ENCODE results near the gene DLAT.
A peak's percentile ranks its signal among the peaks of the same experiment; 100 is the strongest.
"Not testable (repeated sequence)": the region's sequence is repeated elsewhere in the genome, so short reads cannot be mapped to it uniquely, and the experiment has no call there.

Gene DLAT

DNA sequence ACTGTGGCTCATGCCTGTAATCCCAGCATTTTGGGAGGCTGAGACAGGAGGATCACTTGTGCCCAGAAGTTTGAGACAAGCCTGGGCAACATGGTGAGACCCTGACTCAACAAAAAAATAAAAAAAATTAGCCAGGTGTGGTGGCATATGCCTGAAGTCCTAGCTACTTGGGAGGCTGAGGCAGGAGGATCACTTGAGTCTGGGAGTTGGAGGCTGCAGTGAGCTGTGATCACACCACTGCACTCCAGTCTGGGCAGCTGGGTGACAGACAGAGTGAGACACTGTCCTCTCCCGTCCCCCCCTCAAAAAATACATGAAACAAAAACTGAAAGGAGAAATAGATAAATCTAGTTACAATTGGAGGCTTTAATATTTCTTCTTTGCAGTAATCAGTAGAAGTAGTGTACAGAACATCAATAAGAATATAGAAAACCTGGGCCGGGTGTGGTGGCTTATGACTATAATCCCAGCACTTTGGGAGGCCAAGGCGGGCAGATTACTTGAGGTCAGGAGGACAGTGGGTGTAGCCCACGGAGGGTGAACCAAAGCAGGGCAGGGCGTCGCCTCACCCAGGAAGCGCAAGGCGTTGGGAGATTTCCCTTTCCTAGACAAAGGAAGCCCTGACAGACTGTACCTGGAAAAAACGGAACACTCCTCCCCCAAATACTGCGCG is 19.6 kb upstream of the DLAT start:
- no peak for DNase-seq (ENCODE audit: low read depth)

DNA sequence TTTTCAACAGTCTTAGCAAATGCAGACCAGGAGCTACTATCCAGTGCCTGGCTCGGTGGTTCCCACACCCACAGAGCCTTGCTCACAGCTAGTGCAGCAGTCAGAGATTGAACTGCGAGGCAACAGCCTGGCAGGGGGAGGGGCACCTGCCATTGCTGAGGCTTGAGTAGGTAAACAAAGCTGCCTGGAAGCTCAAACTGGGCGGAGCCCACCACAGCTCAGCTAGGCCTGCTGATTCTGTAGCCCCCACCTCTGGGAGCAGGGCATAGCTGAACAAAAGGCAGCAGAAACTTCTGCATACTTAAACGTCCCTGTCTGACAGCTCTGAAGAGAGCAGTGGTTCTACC is 19.1 kb upstream of the DLAT start:
- DNase-seq (ENCODE audit: low read depth) = not testable (repeated sequence)

DNA sequence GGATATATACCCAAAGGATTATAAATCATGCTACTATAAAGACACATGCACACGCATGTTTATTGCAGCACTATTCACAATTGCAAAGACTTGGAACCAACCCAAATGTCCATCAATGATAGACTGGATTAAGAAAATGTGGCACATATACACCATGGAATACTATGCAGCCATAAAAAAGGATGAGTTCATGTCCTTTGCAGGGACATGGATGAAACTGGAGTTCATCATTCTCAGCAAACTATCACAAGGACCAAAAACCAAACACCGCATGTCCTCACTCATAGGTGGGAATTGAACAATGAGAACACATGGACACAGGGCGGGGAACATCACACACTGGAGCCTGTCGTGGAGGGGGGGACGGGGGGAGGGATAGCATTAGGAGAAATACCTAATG is 13.8 kb upstream of the DLAT start:
- not testable (repeated sequence) for DNase-seq (ENCODE audit: low read depth)

DNA sequence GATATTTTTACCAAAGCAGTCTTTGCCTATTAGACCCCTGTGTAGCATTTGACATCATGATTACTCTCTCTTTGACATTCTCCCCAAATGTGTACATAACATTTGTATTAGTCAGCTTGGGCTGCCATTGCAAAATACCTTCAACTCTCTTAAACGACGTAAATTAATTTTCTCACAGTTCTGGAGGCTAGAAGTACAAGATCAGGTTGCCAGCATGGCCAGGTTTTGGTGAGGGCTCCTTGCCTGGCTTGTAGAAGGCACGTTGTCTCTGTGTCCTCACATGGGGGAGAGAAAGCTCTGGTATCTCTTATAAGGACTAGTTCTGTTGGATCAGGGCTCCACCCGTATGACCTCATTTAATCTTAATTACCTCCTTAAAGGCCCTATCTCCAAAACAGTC is 12.3 kb upstream of the DLAT start:
- DNase-seq (ENCODE audit: low read depth) = no peak

DNA sequence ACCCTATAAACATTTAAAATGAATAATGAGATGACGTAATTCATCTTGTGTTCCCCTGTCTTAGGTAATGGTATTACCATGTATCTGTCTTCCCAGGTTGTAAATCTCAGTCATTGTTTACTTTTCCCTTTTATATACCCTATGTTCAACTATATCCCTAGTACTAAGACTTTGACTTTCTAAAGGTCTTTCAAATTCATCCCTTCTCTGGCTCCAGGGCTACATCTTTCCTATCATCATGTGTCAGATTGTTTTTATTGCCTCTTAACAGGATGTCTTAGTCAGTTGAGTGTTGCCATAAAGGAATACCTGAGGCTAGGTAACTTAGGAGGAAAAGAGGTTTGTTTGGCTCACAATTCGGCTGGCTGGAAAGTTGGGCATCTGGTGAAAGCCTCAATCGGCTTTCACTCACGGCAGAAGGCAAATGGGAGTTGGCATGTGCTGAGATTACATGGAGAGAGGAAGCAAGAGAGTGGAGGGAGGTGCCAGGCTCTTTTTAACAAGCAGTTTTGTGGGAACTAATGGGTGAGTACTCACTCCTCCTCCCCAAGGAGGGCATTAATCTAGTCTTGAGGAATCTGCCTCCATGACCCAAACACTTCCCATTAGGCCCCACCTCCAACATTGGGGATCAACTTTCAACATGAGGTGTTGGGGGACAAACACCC is 11.6 kb upstream of the DLAT start:
- no peak for DNase-seq (ENCODE audit: low read depth)

DNA sequence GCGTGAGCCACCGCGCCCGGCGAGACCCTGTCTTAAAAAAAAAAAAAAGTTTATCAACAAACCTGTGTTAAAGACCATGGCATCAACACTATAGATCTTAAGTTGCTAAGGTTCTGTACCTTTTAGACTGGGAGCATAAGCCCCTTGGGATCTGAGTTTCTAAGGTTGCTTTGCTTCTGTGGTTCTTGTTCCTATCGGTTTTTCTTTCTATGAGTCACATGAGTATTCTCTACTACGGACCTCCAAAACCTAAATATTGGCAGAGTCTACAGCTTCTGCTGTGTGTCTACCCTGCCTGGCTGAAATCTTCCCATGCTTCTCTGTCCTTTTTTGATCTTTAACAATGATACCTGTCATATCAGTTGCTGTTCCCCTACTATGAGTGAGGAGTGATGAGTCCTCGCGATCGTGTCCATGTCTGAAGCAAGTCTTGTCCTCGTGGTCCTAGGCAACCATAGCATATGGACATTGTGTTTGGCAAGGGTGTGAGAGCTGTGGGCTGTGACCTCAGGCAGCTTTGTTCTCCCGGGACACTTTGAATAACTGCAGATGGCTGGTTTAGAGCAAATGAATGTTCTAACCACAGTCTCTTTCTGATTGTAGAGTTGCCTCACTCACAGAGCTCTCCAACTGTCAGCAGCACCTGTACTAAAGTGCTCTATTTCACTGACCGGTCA is 9.0 kb upstream of the DLAT start:
- peak; percentile 51 for DNase-seq (ENCODE audit: low read depth)

DNA sequence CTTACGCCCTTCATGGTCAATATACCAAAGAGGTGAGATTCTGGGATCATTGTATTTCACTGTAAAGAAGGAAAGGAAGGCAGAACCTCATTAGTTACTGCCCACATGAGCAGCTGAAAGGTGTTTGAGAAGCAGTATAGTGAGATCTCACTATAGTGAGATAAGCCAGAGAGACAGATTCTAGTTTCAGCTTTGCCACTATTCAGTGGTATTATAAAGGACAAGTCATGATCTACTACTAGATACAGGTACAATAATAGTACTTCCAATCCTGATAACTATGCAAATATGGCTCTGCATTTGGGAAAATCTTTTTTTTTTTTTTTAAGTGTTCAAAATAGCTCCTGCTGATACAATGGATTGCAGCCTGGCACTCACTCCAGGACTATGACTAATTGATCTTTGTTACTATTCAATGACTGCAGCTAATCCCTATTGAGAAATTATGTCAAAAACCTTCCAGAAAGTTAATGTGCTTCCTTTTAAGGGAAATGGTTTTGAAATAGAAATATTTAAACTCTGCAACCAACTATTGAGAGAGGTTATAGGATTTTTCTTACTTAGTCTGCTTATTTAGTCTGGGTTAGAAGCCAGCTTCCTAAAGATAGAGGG is 8.3 kb upstream of the DLAT start:
- DNase-seq (ENCODE audit: low read depth) = peak; percentile 81

DNA sequence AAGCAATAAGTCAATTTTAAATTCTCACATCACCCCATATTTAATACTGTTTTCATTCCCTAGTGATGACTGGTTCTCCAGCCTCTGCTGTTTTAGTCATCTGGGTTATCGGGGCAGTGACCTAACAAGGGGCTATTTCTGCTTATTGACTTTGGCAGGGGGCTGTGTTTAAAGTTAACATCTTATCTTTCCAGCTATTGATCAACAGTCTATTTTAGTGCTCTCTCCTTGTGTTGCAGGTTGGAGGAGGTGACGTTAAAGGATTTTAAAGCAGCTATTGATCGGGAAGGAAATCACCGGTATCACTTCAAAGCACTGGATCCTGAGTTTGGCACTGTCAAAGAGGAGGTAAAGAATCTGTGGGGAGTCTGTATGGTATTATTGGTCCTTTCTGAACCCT is 7.7 kb upstream of the DLAT start:
- no peak for DNase-seq (ENCODE audit: low read depth)

DNA sequence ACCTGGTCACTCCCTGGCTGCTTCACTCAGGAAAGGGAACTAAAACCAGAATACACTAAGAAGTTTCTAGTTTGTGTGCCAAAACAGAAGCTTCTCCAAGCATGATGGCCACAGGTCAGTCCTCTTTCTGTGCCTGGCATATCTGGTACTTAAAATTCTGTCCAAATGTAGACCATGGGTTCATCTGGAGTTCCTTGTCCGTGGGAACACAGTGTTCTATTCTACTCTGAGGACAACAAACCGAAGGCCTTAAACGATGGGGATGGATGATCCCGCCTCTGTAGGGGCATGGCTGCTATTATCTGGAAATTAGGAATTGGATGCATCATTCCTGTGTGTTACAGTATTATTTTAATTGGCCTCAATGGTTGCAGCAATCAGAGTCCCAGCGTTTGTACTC is 6.1 kb upstream of the DLAT start:
- no peak for DNase-seq (ENCODE audit: low read depth)

DNA sequence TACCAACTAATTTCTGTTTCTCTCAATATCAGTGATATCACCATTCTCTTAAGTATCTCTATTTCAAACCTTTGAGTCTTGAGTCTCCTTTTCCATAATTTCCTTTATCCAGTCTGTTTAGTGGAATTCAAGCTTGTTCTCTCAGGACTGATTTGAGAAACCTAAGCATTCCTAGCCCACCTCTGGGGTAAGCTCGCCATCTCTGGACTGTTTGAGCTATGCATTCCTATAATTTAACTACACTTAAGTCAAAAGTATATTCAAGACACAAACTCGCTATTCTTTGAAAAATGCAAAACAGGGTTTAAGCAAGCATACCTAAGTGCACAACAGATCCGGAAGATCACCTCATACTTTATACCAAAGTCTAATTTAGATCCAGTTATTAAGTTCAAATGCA is 2.1 kb upstream of the DLAT start:
- DNase-seq (ENCODE audit: low read depth) = no peak

DNA sequence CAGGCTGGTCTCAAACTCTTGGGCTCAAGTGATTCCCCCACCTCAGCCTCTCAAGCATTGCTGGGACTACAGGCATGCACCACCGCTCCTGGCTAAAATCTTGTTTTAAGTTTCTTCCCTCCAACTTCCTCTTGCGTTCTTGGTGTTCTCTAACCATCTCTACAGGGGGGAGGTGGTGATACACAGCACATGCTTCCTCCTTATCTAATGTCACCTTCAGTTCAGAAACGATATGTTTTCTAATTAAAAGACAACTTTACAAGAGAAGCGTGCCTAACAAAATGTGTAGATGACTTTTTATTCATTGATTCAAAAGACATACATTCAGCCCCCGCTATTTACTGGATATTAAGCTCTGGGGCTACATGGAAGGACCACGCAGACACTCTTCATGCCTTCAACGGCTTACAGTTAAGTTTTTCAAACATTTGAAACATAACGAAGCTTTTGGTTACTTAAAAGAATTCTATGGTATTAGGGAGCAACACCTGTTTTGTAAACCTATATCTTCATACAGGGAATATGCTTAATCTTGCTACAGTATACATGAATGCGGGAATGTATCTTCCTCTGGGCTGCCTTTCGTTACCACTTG is 933 bp upstream of the DLAT start:
- DNase-seq (ENCODE audit: low read depth) = no peak

DNA sequence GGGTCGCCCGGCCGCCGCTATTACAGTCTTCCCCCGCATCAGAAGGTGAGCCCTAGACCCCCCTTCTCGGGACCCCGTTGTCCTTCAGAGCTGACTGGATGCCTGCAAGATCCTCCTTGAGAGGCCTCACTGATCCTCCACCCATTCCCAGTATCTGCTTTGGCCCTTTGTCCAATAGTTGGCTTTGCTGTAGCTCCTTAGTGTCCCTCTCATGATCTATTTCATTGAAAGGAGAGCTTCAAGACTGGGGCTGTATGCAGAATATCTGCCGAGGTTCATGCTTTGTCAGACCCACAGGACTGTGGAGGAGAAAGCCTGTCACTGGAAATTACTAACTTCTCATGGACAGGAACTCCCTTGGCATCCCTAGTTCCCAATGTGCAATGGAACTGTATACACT is 499 bp downstream of the DLAT start:
- DNase-seq (ENCODE audit: low read depth) = no peak

DNA sequence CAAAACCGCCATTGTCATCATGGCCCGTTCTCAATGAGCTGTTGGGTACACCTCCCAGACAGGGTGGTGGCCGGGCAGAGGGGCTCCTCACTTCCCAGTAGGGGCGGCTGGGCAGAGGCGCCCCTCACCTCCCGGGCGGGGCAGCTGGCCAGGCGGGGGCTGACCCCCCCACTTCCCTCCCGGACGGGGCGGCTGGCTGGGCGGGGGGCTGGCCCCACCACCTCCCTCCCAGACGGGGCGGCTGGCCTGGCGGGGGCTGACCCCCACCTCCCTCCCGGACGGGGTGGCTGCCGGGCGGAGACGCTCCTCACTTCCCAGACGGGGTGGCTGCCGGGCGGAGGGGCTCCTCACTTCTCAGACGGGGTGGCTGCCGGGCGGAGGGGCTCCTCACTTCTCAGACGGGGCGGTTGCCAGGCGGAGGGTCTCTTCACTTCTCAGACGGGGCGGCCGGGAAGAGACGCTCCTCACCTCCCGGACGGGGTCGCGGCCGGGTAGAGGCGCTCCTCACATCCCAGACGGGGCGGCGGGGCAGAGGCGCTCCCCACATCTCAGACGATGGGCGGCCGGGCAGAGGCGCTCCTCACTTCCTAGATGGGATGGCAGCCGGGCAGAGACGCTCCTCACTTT is 1.7 kb downstream of the DLAT start:
- DNase-seq (ENCODE audit: low read depth) = not testable (repeated sequence)

DNA sequence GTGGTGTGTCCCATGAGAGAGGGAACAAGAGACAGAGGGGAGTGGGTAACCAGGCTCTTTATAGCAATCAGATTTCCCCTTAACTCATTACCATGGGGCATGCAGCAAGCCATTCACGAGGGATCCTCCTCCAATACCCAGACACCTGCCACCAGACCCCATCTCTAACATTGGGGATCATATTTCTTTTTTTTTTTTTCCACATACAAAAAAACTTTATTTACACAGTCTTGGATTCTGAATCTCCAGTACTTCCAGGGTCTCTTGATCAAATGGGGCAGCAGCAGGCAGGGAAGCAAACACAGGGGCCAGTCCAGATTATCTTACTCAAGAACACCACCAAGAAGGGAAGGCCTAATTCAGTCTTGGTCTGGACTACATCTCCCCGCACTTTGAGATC is 4.3 kb downstream of the DLAT start:
- DNase-seq (ENCODE audit: low read depth) = no peak

DNA sequence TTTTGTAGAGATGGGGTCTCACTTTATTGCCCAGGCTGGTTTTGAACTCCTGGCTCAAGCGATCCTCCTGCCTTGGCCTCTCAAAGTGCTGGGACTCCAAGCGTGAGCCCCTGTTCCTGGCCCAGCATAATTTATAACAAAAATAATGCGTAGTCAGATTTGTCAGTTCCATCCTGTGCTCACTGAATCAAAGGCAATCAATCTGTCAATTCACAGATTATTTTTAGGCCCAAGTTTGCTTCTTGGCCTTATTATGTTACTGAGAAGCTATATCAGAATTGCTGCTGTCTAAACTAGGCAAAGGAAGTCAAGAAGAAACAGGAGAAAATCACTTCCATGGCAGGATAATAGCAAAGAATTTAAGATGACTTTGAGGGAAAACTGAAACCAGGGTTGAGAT is 8.7 kb downstream of the DLAT start:
- no peak for DNase-seq (ENCODE audit: low read depth)

DNA sequence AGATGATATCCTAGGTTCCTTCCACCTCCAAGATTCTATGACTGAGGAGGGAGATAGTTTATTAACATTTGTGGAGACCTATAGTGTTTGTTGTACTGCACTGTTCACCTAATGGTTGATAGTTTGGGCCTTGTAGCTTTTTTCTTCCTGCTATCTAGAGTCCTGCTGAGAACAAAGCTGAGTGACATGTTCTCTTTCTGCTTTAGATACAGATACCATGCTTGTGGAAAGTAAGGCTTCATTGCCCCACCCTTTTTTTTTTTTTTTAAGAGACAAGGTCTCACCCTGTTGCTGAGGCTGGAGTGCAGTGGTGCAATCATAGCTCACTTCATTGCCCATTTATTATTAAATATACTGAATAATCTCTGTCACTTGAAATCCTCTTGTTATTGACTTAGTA is 12.3 kb downstream of the DLAT start:
- no peak for DNase-seq (ENCODE audit: low read depth)

DNA sequence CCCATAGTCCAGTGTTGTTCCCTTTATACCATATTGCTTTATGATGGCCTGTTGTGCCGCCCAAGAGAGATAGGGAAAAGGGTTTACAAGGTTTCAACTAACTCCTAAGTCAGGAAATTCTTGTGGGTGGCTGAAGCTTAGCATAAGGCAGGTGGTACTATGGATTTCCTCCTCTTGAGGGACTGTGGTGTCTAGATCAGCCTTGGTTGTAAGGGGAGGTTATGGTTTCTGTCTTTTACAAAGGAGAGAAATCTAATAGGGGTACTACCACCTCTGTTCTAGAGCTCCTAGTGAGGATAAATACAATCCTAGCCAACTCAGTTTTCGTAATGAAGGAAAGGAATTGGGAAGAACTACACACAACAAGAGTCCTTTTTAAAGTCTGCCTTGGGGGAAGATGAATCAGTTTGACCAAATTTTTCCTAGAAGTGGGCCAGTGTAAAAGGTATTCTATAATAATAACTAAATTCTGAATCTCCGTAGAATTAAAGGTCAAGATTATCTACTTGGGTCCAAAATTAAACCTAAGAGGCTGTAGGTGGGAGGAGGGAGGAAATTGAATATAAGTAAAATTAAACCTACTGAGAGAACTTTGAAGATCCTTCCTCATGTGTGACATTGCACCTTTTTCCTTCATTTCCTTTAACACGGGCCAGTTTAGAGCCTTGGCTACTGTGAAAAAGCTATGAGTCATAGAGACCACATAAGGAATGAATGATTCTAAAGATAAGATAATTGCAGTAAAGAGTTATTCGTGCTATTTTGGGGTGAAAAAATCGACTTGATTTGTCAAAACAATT is 17.2 kb downstream of the DLAT start:
- DNase-seq (ENCODE audit: low read depth) = no peak

DNA sequence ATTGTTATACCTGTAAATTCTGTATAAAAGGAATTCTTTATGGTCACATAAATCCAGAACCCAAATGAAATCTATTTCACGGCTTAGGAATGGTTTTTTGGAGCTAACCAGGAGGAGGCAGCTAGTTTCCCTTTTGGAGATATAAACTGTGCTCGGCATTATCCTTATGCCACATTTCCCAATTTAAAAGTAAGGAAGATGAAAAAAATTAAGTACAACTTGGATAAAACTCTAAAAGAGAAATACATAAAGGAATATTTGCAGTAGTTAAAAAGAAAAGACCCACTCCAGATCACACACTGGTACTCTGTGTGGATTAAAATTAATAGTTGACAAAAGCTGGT is 17.7 kb downstream of the DLAT start:
- DNase-seq (ENCODE audit: low read depth) = no peak

DNA sequence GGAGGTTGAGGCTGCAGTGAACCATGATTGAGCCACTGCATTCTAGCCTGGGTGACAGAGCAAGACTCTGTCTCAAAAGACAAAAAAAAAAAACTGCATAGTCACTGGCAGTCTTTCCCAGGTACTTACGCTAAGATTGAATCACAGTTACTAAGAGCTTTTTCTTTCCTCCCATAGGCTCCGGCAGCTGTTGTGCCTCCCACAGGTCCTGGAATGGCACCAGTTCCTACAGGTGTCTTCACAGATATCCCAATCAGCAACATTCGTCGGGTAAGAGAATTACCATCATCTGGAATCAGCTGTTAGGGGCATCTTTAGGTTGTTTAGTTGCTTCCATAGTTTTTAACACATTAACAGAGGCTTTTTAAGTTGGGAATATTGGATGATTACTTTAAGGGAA is 19.8 kb downstream of the DLAT start:
- DNase-seq (ENCODE audit: low read depth) = no peak

DNA sequence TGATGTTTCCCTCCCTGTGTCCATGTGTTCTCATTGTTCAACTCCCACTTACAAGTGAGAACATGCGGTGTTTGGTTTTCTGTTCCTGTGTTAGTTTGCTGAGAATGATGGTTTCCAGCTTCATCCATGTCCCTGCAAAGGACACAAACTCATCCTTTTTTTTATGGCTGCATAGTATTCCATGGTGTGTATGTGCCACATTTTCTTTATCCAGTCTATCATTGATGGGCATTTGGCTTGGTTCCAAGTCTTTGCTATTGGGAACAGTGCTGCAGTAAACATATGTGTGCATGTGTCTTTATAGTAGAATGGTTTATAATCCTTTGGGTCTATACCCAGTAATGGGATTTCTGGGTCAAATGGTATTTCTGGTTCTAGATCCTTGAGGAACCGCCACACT is 21.4 kb downstream of the DLAT start:
- not testable (repeated sequence) for DNase-seq (ENCODE audit: low read depth)

DNA sequence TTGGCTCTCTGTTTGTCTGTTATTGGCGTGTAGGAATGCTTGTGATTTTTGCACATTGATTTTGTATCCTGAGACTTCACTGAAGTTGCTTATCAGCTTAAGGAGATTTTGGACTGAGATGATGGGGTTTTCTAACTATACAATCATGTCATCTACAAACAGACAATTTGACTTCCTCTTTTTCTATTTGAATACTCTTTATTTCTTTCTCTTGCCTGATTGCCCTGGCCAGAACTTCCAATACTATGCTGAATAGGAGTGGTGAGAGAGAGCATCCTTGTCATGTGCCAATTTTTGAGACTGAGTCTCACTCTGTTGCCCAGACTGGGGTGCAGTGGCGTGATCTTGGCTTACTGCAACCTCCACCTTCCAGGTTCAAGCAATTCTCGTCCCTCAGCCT is 23.0 kb downstream of the DLAT start:
- not testable (repeated sequence) for DNase-seq (ENCODE audit: low read depth)

DNA sequence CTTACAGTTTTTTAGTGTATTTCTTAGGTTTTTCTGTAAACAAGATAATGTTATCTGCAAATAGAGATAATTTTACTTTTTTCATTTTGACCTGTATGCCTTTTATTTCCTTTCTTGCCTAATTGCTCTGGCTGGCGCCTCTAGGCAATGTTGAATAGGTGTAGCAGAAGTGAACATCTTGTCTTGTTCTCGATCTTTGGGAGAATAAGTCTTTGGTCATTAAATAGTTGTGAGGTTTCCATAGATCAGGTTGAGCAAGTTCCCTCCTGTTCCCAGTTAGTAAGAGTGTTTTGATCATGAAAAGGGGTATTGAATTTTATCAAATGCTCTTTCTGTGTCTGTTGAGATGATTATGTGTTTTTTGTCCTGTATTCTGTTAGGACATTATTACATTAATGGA is 24.6 kb downstream of the DLAT start:
- DNase-seq (ENCODE audit: low read depth) = no peak
